Measurements from ENCODE around the gene NPHP4.

The NPHP4 gene

DNA sequence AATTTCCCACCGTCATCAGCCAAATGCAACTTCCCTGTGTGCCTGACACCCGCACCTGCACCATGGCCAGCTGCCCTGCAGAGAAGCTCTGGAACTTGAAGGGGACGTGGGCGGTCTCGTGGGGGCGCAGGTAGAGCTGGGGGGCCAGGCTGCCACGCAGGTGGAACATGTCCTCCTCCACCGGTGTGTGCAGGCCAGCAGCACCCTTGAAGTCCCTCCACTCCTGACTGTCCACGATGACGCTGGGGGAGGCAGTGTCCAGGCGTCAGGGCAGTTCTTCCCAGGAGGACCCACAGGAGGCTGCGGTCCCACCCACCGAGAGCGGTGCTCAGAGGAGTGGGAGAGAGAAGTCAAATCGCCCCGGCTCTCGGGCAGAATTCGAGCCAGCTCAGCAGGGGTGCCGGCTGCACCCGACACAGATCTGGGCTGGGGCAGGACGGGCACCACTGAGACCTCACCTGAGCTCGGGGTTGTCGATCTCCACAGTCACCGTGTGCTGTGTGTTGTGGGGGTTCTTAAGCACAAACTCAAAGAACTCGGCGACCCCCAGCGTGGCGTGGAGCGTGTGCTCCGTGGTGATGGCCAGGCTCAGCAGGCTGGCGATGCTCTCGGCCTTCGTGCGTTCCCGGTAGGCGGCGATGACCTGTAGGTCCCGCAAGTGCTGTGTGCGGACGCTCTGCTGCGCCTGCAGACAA, 117.7 kb downstream of the NPHP4 start:
- Mint-ChIP-seq H3K9me3 (peaks cover 6% of the 10 kb centered on the region), H3K4me1 (no peaks in the 10 kb centered on the region), H3K4me3 (no peak overlapping the region), H3K36me3 (ENCODE audit: low read depth) (peaks cover 34% of the 10 kb centered on the region), H3K27me3 (ENCODE audit: low read depth, poor library complexity) (no peaks in the 10 kb centered on the region), H3K27ac (no peak overlapping the region)
- TF ChIP-seq, protein P1, sequence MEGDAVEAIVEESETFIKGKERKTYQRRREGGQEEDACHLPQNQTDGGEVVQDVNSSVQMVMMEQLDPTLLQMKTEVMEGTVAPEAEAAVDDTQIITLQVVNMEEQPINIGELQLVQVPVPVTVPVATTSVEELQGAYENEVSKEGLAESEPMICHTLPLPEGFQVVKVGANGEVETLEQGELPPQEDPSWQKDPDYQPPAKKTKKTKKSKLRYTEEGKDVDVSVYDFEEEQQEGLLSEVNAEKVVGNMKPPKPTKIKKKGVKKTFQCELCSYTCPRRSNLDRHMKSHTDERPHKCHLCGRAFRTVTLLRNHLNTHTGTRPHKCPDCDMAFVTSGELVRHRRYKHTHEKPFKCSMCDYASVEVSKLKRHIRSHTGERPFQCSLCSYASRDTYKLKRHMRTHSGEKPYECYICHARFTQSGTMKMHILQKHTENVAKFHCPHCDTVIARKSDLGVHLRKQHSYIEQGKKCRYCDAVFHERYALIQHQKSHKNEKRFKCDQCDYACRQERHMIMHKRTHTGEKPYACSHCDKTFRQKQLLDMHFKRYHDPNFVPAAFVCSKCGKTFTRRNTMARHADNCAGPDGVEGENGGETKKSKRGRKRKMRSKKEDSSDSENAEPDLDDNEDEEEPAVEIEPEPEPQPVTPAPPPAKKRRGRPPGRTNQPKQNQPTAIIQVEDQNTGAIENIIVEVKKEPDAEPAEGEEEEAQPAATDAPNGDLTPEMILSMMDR (IDR thresholded peaks at IDR 0.05): no peak
- no peak for DNase-seq

DNA sequence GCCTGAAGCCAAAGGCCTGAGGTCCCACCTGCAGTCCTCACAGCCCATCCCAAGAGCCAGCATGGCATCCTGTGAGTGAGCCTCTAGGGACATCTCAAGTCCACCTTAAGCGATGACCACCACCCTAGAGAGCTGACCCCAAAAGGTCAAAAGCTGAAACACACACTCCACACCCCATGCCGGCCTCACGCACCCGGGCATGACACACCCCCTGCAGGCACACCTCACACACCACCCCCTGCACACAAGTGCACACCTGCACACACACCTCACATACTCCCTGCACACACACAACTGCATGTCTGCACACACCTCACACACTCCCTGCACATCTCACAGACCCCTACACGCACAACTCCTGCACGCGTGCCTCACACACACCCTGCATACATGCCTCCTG, 118.7 kb downstream of the NPHP4 start:
- Mint-ChIP-seq H3K36me3 (ENCODE audit: low read depth) (peaks cover 37% of the 10 kb centered on the region), H3K9me3 (peaks cover 13% of the 10 kb centered on the region), H3K27ac (no peak overlapping the region), H3K4me3 (no peak overlapping the region), H3K4me1 (no peaks in the 10 kb centered on the region), H3K27me3 (ENCODE audit: low read depth, poor library complexity) (no peaks in the 10 kb centered on the region)
- TF ChIP-seq, protein P1 (IDR thresholded peaks at IDR 0.05): no peak
- no peak for DNase-seq

DNA sequence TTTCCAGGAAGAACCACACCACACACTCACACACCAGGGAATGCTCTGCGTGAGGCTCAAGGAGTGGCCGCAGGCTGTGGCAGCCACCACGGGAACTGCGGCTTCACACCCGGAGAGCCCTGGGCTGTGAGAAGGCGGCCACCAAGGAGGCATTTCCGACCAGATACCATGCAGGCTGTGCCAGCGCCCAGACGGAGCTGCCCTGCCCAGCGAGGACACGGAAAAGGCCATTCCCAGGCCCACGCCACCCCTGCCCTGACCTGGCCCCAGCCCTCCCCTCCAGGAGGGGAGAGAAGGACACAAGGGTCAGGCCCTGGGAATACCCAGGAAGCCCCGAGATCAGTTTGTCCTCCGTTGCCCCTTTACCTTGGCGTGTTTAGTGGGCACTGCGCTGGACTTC, 119.3 kb downstream of the NPHP4 start:
- TF ChIP-seq, protein P1 (IDR thresholded peaks at IDR 0.05): no peak
- no peaks in the 10 kb centered on the region for H3K27me3 Mint-ChIP-seq (ENCODE audit: low read depth, poor library complexity)
- H3K4me1 Mint-ChIP-seq: no peaks in the 10 kb centered on the region
- H3K27ac Mint-ChIP-seq: no peak overlapping the region
- no peak for DNase-seq
- no peak overlapping the region for H3K4me3 Mint-ChIP-seq
- peaks cover 43% of the 10 kb centered on the region for H3K36me3 Mint-ChIP-seq (ENCODE audit: low read depth)
- peaks cover 15% of the 10 kb centered on the region for H3K9me3 Mint-ChIP-seq

DNA sequence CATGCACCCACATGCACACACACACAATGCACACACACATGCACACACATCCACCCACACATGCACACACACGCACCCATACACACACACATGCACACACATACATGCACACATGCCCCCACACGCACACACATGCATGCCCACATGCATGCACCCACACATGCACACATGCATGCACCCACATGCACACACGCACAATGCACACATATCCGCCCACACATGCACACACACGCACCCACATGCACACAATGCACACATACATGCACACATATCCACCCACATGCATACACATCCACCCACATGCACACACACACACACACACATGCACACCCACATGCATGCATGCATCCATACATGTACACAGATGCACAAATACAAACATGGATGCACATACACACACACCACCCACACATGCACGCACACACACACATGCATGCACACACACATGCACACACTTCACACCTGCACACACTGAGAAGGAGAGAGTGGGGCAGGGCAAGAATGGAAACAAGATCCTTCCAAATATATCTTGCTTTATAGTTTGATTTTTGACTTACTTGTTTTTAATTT, 123.2 kb downstream of the NPHP4 start:
- H3K9me3 Mint-ChIP-seq: peaks cover 15% of the 10 kb centered on the region
- no peak for DNase-seq
- no peak overlapping the region for H3K4me3 Mint-ChIP-seq
- TF ChIP-seq, protein P1 (IDR thresholded peaks at IDR 0.05): no peak
- H3K36me3 Mint-ChIP-seq (ENCODE audit: low read depth): peaks cover 44% of the 10 kb centered on the region
- no peak overlapping the region for H3K27ac Mint-ChIP-seq
- no peaks in the 10 kb centered on the region for H3K27me3 Mint-ChIP-seq (ENCODE audit: low read depth, poor library complexity)
- peaks cover 5% of the 10 kb centered on the region for H3K4me1 Mint-ChIP-seq

DNA sequence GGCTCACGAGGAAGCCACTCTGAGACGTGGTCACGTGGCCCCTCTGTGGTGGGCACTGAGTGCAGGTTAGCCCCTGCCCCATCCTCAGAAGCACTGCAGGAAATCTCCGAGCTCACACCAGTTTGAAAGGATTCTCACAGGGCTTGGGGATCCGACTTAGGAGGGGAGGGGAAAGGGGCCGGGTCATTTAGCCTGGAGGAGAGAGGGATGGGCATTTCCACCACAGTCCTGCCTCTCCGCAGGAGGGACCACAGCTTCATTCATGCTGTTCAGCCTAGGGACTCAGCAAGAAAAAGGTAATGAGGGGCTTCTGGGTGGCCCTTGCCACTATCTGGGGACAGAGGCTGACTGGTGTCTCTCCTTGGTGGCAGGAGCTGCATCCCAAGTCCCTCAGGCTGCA, 126.5 kb downstream of the NPHP4 start:
- no peak overlapping the region for H3K27ac Mint-ChIP-seq
- H3K4me3 Mint-ChIP-seq: no peak overlapping the region
- H3K4me1 Mint-ChIP-seq: peaks cover 5% of the 10 kb centered on the region
- TF ChIP-seq, protein P1 (IDR thresholded peaks at IDR 0.05): no peak
- H3K9me3 Mint-ChIP-seq: peaks cover 15% of the 10 kb centered on the region
- no peak for DNase-seq
- H3K36me3 Mint-ChIP-seq (ENCODE audit: low read depth): peaks cover 31% of the 10 kb centered on the region
- H3K27me3 Mint-ChIP-seq (ENCODE audit: low read depth, poor library complexity): no peaks in the 10 kb centered on the region

DNA sequence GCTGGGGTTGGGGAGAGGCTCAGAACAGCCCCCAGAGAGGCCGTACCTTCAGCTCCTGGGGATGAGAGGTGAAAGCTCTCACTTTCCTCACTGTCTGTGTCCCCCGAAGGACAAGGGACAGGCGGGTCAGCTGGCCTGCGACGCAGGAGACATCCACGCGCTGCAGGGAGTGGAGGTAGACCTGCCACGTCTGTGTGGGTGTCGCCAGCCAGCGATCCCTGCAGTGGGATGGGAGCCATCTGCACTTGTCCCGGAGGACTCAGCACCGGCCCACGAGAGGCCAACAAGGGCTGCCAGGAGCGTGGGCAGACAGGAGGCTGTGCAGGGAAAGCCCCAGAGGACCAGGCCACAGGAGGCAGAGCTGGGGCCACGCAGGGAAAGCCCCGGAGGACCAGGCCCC, 127.2 kb downstream of the NPHP4 start:
- peaks cover 14% of the 10 kb centered on the region for H3K9me3 Mint-ChIP-seq
- no peak overlapping the region for H3K27ac Mint-ChIP-seq
- peaks cover 5% of the 10 kb centered on the region for H3K4me1 Mint-ChIP-seq
- H3K36me3 Mint-ChIP-seq (ENCODE audit: low read depth): peaks cover 23% of the 10 kb centered on the region
- no peaks in the 10 kb centered on the region for H3K27me3 Mint-ChIP-seq (ENCODE audit: low read depth, poor library complexity)
- DNase-seq: no peak
- H3K4me3 Mint-ChIP-seq: no peak overlapping the region
- TF ChIP-seq, protein P1 (IDR thresholded peaks at IDR 0.05): no peak
